GM21528 (cell line): ENCODE results near the gene CES3.

ENCODE experiments used
- ATAC-seq: cut with Tn5 transposase; IDR thresholded peaks from one replicate; pipeline ENCODE4 v1.9.1; 2021; ENCODE audit warnings: mild to moderate bottlenecking, moderate library complexity; ENCODE audit not compliant: unreplicated experiment, low FRiP score

Gene CES3

GRCh38 chr16:66961065-66961744 lies at the start of gene CES3:
Gene CES3, plus strand, starts transcription at chr16:66961266. Its CDS starts 42 bp downstream, at chr16:66961308.
- no peak for ATAC-seq

GRCh38 chr16:66911801-66912200 lies 49.3 kb upstream of the CES3 start:
- ATAC-seq = no peak

- no peak for ATAC-seq
Observed at GRCh38 chr16:66913081-66913480, 48.0 kb upstream of the CES3 start.

- ATAC-seq = no peak
Observed at GRCh38 chr16:66913711-66914110, 47.4 kb upstream of the CES3 start.

DNA sequence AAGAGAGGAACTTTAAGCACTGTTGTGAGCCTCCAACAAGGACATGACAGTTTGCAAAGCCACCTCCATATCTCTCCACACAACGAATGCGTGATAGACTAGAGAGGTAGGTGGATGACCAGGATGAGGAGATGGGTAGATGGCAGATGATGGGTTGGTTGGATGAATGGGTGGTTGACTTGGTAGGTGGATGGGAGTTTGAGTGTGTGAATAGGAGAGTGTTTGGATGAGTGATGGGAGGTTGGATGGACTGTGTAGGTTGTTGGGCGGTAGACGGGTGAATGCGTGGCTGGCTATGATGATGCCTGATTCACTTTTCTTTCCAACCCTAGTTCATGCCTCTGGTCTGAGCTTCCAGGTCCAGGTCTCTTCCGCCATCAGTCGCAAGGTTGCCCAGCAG lies 46.5 kb upstream of the CES3 start:
- ATAC-seq = no peak

DNA sequence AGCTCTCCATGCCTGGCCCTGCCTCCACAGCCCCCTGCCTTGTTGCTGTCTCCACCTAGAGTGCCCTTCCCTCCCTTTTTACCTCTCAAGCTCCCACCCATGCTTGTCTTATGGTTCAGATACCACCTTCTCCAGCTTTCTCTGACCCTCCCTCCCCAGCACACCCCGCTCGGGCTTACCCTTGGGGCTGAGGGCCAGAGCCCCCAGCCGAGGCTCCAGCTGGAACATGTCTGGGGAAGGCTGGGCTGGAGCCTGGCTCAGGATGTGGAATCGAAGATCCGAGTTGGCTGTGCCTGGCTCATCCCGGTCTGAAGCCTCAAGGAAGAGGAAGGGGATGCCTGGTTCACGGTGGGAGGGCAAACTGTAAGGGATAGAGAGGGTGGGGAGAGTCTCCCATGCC lies 46.0 kb upstream of the CES3 start:
- ATAC-seq = no peak

- ATAC-seq = no peak
Observed at GRCh38 chr16:66916518-66916917, 44.5 kb upstream of the CES3 start.

DNA sequence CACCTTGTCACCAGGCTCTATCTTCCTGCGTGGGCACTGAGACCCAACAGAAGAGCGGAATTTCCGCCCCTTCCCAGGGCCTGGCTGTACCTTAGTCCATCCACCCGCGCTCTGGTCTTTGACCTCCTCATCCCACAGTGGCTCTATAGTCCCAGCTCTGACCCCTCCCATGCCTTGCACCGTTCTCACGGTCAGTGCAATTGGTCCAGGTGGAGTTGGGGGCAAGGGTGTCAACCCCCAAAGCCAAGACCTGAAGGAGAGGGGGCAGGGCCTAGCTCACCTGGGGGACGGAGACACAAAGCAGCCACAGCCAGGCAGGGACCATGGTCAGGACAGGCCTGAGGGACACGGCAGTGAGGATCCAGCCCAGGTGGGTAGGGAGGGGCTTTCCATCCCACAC lies 43.3 kb upstream of the CES3 start:
- no peak for ATAC-seq

GRCh38 chr16:66918355-66918754 lies 42.7 kb upstream of the CES3 start:
- ATAC-seq = no peak

DNA sequence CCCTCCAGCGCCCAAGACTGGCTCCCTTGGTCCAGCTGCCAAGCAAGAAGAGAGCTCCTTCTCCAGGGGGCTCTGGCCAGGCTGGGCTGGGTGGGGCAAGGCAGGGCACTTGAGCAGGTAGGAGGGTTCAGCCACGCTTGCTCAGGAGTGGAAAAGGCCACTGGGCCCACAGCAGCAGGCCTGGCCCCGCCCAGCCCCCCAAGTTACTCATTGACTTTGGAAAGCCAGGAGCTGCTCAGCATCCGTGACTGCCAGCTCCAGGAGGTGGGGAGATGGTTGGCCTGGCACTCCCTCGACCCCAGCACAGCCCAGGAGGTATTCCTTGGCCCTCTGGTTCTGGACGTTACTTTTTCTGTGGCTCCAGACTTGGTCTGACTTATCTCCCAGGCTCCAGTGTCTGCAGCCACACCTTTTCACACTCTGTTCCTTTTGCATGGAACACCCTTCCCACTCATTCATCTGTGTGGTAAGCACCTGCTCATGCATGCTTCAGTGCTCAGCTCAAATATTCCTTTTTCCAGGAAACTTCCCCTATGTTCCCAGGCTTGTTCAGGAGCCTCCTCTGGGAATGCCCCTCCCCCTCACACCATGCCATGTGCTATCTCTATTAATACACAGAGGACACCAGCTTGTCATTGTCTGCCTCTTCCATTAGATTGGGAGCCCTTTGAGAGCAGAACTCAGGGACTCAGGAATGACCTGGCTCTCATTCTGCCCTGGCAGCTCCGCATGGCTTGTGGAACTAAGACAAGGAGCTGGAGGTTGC lies 42.1 kb upstream of the CES3 start, which contains the start of gene CDH16:
TSS of gene CDH16 (minus strand) at position 83 of the 766 bp plus-strand sequence. CDS start 820 bp downstream, outside the sequence.
- ATAC-seq = no peak

GRCh38 chr16:66919569-66920298 lies 41.3 kb upstream of the CES3 start:
- no peak for ATAC-seq

- no peak for ATAC-seq
Observed at GRCh38 chr16:66920299-66920590, 40.8 kb upstream of the CES3 start.

DNA sequence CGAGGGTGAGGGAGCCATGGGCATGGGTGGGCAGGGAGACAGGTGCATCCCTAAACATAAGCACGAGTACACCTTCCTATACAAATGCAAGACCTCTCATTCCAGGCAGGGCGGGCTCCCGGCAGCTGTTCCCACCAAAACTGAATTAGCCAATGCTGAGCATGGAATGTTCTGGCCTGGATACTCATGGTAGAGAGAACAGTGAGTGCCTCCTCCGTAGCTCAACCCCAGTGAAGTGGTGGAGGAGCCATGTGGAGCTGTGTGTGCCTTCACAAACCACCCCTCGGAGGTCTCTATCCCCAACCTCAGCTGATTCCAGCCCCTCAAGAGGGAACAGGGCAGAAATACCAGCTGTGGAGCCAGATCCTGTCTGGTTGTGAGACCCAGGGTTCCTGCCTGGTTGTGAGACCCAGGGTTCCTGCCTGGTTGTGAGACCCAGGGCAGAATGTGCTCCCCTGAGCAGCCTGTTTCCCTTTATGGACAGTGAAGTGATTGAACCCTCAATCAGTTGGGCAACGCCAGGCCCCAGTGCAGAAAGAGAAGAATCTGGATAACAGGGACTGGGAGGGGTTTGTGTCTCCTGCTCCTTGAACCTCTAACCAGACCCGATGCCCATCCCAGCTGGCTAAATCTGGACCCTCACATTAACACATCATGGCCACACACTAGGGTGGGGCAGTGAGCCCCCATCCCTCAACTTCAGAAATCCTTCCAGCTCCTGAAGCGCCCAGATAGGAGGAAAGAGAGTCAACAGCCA lies 40.0 kb upstream of the CES3 start:
- no peak for ATAC-seq

- ATAC-seq = no peak
Observed at GRCh38 chr16:66921729-66922450, 39.2 kb upstream of the CES3 start.

GRCh38 chr16:66923247-66923731 lies 37.8 kb upstream of the CES3 start:
- no peak for ATAC-seq

DNA sequence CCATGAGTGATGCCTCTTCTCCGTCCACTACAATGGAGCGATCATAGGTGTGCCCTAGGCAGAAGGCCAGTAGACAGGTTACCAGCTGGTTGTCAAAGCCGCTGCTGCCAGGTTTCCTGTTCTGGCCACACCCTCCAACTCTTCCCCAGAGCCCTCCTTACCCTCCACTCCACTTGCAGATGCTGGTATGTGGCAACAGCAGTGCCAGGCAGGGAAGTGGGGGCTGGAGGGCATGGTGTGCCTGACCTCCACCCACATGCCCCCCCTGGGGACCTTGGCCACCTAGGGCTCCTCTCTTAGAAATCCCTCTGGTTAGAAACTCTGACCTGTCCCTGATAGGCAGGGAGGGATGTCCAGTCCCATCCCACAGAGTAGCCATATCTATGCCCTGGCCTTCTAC lies 37.2 kb upstream of the CES3 start:
- ATAC-seq = no peak

DNA sequence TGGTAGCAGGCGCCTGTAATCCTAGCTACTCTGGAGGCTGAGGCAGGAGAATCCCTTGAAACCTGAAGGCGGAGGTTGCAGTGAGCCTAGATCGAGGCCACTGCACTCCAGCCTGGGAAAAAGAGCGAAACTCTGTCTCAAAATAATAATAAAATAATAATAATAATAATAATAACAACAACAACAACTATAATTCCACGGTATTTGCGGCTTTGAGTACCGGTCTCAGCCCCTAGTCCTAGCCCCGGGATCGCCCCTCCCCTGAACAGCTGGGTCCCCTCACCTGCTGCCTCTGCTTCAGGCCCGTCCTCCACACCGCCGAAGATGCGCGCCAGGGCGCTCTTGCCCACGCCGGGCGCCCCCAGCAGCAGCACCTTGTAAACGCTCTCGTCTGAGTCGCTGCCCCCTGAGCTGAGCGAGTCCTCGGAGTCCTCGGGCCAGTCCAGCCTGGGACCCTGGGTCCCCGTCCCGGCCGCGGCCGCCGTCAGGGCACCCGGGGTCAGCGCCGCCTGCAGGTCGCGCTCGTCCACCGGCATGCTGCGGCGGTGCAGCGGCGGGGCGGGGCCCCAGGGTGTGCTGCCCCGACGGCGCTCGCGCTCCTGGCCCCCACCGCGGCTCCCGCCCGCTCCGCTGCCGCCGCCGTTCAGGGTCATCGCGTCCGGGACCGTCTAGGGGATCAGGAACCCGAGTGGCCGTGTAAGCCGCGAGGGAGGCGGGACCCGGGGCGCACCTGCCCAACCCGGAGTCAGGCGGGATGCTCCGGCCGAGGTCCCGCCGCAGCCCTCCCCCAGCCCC lies 36.3 kb upstream of the CES3 start:
- ATAC-seq = no peak

GRCh38 chr16:66925322-66925840 lies 35.7 kb upstream of the CES3 start, which contains the start of gene RRAD:
Gene RRAD, minus strand, starts transcription at chr16:66925535. Its CDS starts 356 bp downstream, at chr16:66925179.
- ATAC-seq = no peak
